ENCODE data around the gene ZNF92. TPM values are rescaled to one million over a fixed set of nuclear protein-coding genes. Genes with fewer than 3 reads are reported as not detected.

ZNF92 gene
- total RNA-seq, 1 experiment from 2014 or later = 4.1 TPM

DNA sequence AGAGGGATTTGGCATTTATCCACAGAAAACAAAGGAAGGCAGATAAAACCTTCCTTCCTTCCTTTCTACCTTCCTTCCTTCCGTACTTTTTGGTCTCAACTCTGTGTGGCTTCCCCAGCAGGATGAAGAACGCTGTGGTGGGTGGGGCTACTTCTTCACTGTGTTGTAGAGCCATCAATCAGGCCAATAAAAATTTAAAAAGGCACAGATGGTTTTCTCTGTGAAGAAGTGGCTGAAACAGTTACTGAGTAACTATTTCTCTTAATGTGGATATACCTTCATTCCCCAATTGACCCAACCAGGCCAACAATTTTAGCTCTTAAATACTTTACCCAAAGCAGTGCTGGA, 75.8 kb downstream of the ZNF92 start:
- POLR2A ChIA-PET (ENCODE audit: unreplicated experiment) = no interaction called here
- Histone ChIP-seq H3K4me2 (no peak overlapping the region), H3F3A (ENCODE audit: insufficient read depth, low read depth) (no peaks in the 10 kb centered on the region), H4K20me1 (ENCODE audit: insufficient read depth) (no peaks in the 10 kb centered on the region), H3K4me1 (replicated peaks; ENCODE audit: insufficient read depth) (no peaks in the 10 kb centered on the region), H3K79me2 (ENCODE audit: low read depth) (no peaks in the 10 kb centered on the region), H3K27me3 (ENCODE audit: insufficient read depth, low read depth) (no peaks in the 10 kb centered on the region), H3K9me3 (ENCODE audit: insufficient read depth, low read depth) (no peaks in the 10 kb centered on the region), H2AFZ (no peak overlapping the region), H3K9me2 (ENCODE audit: insufficient read depth) (no peaks in the 10 kb centered on the region), H3K4me3 (no peak overlapping the region), H3K27ac (no peak overlapping the region), H3K36me3 (ENCODE audit: low read depth) (no peaks in the 10 kb centered on the region)
- no peak for TF ChIP-seq EZH2 (IDR thresholded peaks at IDR 0.05; ENCODE audit: low read depth)
- TF ChIP-seq, protein P1, sequence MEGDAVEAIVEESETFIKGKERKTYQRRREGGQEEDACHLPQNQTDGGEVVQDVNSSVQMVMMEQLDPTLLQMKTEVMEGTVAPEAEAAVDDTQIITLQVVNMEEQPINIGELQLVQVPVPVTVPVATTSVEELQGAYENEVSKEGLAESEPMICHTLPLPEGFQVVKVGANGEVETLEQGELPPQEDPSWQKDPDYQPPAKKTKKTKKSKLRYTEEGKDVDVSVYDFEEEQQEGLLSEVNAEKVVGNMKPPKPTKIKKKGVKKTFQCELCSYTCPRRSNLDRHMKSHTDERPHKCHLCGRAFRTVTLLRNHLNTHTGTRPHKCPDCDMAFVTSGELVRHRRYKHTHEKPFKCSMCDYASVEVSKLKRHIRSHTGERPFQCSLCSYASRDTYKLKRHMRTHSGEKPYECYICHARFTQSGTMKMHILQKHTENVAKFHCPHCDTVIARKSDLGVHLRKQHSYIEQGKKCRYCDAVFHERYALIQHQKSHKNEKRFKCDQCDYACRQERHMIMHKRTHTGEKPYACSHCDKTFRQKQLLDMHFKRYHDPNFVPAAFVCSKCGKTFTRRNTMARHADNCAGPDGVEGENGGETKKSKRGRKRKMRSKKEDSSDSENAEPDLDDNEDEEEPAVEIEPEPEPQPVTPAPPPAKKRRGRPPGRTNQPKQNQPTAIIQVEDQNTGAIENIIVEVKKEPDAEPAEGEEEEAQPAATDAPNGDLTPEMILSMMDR (conservative IDR thresholded peaks at IDR 0.05) = no peak
- CTCF ChIA-PET = no interaction called here
- intact Hi-C loops (cut with micrococcal nuclease; ENCODE audit: unreplicated experiment) = loop anchor here (5.0 kb wide), 1 partner anchor 232 kb away; no protein-coding TSS in a partner anchor
- DNase-seq = no peak
- no TSS peak for BruUV-seq (replicated peaks)

Measured in PC-9 (cell line).